ENCODE results near the gene CRTC2.

CRTC2 gene

DNA sequence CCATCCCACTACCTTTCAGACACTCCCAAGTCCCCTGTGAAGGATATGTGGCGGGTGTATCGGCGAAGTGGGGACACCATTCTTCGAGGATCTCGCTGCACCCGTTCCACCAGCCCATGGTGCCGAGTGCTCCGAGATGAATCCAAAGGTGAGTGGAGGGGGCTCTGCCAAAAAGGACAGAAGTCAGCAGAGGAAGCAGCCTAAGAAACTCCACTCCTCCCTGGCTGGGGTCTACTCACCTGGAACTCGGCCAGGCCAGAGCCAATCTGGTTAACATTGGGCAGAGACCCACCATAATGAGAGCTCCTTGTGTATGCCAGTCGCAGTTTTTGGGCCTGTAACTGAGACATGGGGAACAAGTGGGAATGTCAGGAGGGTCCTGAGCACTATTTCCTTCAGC, 3.6 kb downstream of the CRTC2 start:
- no peak overlapping the region for H3K27ac ChIP-seq
- no peak for DNase-seq (ENCODE audit: low read depth, low spot score)

DNA sequence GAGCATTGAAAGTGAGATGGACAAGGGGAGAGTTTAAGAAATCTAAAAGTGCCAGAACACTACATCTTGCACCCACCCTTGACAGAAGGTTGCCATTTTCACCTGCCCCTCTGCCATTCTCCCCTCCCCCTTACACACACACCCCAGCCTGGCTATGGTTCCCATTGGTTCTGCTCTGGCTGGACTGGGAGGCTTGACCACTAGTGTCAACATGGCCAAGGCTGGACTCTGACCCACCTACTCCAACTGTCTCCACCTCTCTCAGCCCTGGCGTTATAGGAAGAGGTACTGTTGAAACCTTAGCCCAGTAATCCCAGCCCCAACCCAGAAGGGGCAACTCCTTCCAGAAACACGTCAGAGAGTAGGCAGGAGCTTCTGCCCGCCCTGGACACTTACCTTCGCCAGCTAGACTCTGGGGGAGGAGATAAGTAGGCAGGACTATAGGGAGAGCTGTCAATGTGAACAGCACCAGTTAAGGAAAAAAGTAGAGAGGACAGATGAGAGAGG, 4.5 kb downstream of the CRTC2 start:
- DNase-seq (ENCODE audit: low read depth, low spot score), result no peak
- no peak overlapping the region for H3K27ac ChIP-seq

DNA sequence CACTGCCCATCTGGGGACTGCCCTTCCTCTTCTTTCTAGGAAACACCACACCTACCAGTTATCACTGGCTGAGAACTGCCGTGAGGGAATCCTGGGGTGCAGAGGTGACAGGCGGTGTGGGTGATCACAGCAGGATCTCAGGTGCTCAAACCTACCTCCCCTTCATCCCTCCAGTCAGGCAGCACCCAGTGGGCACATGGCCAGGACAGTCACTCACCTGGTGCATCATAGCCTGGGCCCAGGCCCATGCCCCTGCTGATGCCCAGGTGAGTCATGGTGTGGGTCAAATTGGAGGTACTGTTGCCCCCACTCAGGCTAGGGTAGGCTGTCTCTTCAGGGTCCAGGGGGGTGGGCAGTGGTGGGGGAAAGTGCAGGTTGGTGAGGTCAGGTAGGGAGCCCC, 6.6 kb downstream of the CRTC2 start:
- H3K27ac ChIP-seq, result no peak overlapping the region
- DNase-seq (ENCODE audit: low read depth, low spot score), result no peak

DNA sequence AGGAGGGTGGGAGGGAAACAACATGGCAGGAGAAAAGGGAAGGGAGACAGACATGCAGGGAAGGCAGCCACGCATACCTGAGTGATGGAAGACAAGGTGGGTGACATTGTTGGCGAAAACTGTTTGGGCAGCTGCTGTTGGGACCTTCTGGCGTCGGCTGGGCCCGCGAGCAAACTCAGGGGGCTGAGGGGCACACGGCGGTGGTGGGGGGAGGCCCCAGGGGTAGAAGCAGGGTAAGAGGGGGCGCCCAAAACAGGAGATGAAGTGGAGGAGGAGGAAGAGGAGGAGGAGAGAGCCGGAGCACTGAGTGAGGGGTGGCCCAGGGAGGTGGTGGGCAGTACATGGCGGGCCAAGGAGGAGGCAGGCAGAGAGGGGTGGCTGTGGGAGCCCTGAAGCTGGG, 7.2 kb downstream of the CRTC2 start:
- no peak overlapping the region for H3K27ac ChIP-seq
- DNase-seq (ENCODE audit: low read depth, low spot score), result no peak

DNA sequence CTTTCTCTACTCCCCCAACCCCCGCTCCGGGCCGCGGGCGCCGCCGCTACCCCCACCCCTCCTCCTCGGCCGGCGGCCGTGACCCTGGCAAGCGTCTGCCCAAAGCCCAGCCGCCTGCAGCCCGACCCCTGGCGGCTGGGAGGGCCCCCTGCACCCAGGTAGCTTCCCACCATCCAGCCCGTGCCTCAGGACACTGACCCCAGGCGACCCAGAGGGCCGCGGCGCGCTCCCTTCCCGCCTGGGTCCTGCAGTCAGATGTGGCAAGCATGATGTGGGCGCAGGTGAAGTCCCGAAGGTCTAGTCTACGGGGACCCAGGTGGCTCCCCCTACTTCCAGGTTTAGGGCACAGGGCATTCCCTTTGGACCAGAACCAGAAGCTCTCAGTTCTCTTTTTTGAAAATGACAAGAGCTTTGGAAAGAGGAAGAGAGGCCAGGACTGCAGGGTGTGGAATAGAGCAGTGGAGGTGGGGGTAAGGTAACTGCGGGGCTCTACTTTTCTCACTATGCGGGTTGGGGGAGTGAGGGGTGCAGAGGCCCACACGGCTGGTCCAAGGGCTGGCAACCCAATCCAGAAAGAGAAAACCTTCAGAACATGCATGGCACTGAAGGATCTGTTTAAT, 11.7 kb downstream of the CRTC2 start, which contains the start of gene DENND4B:
Gene DENND4B, minus strand, starts transcription at position 97 of the 620 bp plus-strand sequence. CDS start 2,344 bp downstream, outside the sequence.
- peak within 1 kb of the TSS; percentile 81 for H3K27ac ChIP-seq
- DNase-seq (ENCODE audit: low read depth, low spot score), result no peak

DNA sequence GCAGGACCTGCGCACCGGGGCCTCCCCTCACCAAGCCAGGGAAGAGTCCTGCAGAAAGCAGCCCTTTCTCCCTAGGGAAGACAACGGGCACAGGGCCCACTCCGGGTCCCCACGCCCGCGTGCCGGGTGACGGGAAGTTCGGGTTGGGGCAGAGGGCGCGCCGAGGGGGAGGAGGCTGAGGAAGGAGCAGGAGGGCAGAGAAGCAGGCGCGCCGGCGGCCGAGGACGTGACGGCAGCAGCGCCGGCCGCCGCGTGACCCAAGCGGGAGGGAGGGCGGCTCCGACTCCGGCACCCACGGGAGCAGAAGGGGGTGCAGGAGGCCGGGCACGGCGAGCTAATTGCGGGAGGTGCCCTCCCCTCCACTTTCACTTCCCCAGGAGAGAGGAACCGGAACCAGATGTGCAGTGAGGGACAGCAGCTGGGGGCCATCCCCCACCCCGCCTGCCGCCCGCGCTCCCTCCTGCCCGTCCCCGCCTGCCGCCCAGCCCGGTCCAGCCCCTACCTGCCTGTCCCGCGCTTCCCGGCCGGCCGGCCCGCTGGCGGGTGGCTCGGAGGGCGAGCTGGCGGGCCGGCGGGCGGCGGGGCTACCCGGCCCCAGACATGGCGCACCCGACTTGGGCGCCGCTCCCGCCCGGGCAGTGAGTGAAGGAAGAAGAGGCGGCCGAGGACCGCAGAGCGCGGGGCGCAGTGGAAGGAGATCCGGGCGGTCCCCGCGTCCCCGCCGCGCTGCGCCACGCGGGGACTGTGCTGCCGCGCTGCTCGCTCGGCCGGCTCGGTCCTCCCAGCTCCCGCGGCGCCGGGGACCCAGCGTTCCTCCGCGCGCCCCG, 12.4 kb downstream of the CRTC2 start:
- H3K27ac ChIP-seq, result peak overlapping the region; percentile 81
- DNase-seq (ENCODE audit: low read depth, low spot score), result no peak

DNA sequence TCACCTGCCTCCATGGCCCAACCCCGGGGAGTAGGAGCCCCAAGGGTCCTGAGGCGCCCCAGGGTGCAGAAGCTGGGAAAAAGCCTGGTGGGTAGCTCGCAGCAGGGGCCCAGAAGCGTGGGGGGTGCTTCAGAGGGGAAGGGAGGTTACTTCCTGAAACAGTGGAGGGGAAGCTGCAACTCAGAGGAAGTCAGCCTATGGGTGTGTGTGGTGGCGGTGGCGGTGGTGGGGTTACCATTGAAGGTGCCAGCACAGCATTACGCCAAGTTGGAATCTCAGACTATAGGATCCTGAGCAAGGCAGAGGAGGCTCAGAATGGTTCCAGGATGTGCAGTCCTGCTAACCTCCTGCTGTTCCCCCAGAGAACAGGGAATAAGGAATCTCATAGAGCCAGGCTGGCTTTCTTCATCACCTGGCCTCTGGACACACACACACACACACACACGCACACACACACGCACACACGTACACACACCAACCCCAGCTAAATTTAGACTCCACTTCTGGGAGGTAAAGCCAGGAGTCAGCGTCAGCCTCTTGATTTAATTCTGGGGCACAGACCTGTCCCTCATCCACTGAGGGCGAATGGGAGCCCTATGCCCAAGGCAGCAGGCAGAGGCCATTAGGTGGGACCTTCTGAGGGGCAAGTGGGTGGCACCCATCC, 13.1 kb downstream of the CRTC2 start:
- DNase-seq (ENCODE audit: low read depth, low spot score), result no peak
- peak overlapping the region; percentile 81 for H3K27ac ChIP-seq

DNA sequence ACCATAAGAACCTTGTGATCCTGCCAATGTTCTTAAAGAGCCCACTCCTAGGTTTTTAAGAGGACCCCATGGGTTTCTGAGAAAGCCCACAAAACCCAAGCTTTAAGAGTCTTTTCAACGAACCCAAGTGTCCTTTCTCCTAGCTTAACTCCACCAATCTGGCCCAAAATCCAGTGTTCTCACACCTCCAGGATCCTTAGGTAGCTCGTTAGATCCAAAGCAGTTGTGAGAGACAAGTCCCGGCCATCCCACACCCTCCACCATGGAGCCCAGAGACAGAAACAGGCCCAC, 13.6 kb downstream of the CRTC2 start:
- DNase-seq (ENCODE audit: low read depth, low spot score), result no peak
- peak overlapping the region; percentile 81 for H3K27ac ChIP-seq

DNA sequence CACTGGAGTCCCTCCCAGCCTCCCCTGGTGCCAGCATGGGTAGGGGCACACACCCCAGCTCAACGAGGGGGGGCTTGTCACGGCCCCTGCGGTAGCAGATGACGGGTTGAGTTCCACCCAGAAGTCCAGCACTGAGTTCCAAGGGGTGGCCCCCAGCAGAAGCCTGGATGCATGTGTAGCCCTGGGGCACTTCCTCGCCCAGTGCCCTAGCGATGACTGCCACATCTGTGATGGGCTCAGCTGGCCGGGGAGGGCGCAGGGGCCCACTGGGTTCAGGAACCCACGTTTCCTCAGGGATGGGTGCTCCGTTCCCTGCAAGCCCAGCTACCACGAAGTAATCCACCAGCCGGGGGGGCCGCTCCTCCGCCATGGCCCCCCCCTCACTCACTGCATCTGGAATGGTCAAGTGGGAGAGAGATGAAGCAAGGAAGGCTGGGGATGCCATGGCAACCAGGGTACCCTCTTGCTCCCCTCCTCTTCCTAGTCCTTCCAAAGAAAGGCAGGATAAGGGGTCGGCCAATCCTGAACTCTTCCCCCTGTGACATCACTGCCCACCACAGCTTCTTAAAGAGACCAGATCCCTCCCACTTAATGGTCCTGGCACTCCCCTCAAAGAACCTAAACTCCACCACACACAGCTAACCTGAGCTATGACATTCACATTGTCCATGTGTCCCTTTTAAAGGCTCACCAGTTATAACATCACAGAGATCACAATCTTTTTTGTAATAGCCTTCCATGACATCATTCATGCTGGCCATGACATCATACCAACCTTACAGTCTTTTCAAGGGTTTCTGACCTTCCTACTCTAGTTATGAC, 14.2 kb downstream of the CRTC2 start:
- no peak for DNase-seq (ENCODE audit: low read depth, low spot score)
- H3K27ac ChIP-seq, result no peak overlapping the region

DNA sequence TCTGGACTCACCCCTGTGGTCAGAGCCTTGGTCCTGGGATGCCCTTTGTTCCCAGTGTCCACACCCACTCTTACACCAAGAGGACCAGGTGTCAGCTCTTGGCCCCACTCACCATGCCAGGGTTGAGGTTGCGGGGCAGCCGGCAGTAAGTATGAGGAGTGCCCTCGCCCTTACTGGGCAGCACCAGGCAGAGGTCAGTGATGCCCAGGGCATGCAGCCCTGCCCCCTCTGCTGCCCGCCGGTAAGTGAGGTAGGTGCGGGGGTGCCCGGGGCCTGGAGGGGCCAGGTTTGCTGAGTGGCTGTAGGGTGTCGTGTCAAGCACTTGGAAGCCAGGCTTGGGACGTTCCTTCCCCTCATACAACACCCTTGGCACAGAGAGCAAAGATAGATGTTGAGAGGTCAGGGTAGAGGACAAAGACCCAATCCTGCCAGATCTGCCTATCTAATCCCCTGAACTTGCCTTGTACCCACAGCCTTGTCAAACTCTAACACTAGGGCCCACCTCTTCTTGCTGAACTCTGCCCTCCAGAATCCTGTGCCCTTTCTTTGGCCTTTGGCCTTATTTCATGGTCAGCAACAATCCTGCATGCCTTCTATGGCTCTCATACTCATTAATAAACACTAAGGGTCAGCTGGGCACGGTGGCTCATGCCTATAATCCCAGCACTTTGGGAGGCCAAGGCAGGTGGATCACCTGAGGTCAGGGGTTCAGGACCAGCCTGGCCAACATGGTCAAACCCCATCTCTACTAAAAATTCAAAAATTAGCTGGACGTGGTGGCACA, 15.5 kb downstream of the CRTC2 start:
- DNase-seq (ENCODE audit: low read depth, low spot score), result no peak
- no peak overlapping the region for H3K27ac ChIP-seq

DNA sequence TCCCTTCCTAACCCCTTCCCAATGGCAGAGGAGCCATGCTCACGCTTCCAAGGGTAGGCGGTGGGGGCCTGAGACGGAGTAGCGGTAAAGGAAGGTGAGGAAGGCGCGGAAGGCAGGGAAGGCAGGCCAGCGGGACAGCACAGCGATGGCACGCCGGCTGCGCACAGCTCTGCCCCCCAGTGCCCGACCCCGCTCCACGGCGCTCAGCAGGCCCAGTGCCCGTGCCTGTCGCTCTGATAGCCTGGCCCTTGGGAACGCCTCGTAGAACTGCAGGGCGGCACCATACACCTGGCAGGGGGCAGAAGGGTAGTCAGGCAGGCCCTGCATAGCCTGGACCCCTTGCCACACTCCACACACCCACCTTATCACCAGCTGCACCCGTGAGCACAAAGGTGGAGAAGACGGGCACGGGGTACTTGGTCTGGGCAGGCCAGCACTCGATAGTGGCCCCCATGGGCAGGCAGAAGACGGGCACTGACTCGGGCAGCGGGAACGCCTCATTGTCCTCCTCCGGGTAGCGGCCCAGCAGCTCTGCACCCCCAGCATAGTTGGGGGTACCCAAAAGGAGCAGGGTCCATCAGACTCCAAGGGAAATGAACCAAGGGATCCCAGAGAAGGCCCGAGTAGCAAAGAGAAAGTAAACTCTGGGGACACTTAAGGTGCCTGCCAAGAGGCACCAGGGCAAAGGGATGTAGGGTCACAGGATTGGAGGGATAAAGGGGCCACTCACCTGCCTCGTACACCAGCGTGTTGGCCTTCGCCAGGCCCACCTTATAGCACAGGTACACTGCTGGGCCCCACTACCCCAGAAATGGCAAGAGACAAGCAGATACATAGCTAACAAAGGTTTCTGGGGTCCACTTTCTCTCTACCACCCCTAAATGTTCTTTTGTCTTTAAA, 16.3 kb downstream of the CRTC2 start:
- no peak for DNase-seq (ENCODE audit: low read depth, low spot score)
- no peak overlapping the region for H3K27ac ChIP-seq

DNA sequence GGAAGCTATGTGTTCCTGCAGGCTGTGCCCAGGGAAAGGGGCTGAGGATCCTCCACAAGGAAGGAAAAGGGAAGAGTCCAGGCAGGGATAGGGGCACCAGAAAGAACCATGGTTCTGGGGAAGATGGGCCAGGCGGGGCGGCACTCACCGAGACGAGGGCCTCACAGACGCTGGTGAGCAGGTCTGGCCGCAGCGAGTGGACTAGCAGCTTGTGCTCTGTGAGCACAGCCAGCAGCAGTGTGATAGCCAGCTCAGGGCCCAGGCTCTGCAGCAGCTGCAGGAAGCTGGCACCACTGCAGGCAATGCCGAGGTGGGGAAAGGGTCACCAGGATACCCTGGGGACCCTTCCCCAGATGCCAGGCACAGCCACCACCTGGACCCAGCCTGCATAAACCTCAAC, 17.7 kb downstream of the CRTC2 start:
- no peak overlapping the region for H3K27ac ChIP-seq
- DNase-seq (ENCODE audit: low read depth, low spot score), result no peak

DNA sequence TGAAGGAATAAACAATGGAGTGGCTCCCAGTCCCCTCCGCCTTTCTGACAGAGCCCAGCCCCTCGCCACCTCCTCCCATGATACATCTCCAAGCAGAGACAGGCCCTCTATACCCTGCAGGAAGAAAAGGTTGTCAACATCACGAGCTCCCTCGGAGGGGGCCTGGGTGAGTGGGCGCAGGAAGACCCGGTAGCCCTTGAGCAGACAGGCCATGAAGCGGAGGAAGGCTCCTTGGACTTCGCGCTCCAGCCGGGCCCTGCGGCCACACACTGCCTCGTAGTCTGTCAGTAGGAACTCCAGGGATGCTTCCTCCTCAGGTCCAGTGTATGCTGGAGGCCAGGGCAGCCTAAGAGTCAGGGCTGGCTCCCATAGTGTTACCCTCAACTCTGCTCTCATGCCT, 18.9 kb downstream of the CRTC2 start:
- no peak overlapping the region for H3K27ac ChIP-seq
- no peak for DNase-seq (ENCODE audit: low read depth, low spot score)

DNA sequence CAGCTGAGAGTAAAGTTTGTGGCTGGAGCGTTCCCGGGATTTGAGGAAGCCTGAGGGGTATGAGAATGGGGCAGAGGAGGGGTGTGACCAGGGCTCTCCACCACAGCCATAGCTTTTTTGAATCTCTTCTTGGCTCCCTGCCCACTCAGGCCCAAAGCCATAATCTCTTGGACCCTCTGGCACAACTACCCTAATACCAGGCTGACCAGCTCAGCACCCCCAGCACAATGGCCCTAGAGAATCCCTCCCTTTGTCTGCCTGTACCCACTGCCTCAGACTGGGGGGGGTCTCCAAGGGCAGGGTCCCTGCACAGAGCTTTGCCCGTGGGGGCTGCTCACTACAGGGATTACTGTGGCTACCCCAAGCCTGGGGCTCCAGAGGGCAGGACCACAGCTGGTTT, 19.4 kb downstream of the CRTC2 start:
- H3K27ac ChIP-seq, result no peak overlapping the region
- no peak for DNase-seq (ENCODE audit: low read depth, low spot score)

DNA sequence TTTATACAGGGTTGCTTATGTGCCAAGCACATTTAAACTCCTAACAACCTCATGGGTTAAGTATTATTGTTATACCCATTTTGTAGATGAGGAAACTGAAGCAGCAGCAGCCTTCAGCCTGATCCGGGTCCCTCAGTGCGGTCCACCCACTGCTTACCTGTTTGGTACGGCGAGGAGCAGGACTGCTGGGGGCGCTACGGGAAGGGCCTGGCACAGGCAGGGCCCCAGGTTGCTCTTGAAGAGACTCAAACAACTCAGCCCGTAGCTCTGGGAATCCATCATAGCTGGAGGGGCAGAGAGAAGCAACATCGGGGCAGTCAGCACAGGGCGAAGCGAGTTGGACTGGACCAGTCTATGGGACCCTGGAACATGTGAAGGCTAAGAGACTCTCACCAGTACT, 21.1 kb downstream of the CRTC2 start:
- no peak overlapping the region for H3K27ac ChIP-seq
- no peak for DNase-seq (ENCODE audit: low read depth, low spot score)

DNA sequence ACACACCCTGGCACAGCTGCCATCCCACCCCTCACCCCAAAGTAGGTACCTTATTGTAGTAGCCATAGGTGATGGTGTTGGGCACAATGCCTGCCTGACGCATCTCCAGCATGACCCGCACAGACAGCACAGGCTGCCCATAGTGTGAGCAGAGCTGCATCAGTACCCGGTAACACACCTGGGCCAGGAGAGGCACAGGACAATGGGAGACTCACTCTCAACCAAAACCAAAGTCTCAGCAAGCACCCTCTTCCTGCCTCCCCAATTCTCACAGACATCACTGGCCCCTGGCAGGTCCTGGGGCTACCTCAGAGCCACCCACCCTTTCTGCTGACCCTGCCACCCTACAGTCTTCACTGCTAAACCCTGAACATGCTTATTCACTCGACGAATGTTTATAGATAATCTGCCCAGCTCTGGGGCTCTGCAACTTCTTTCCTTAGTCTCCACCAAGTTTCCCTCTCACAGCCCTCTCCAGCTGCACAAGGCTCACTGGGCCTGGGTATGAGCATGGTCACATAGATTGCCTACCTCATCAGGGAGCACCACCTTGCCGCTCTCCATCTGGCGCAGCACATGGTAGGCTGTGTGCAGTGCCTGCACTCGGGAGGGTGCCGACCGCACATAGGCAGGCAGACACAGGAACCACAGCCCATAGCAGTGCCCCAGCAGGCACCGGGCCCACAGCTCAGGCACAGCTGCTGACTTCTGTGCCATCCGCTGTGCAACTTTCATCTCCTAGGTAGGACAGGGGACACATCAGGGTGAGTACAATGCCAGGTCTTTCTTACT, 22.2 kb downstream of the CRTC2 start:
- no peak overlapping the region for H3K27ac ChIP-seq
- DNase-seq (ENCODE audit: low read depth, low spot score), result no peak

DNA sequence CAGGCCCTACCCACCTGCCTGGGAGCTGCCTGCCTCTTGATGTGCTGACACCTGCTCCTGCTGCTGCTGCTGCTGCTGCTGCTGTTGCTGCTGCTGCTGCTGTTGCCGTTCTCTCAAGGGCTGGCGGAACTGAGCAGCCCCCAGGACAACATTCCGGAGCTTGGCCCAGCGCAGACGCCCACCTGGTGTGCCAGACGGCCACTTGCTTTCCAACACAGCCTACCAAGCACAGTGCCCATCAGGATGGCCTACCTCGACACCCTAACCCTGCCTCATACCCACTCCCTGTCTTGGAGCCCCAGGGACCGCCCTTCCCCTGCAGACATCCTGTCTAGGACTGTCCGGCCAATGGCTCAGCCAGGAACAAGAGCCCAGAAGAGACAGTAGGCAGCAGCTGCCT, 23.7 kb downstream of the CRTC2 start:
- DNase-seq (ENCODE audit: low read depth, low spot score), result no peak
- no peak overlapping the region for H3K27ac ChIP-seq

DNA sequence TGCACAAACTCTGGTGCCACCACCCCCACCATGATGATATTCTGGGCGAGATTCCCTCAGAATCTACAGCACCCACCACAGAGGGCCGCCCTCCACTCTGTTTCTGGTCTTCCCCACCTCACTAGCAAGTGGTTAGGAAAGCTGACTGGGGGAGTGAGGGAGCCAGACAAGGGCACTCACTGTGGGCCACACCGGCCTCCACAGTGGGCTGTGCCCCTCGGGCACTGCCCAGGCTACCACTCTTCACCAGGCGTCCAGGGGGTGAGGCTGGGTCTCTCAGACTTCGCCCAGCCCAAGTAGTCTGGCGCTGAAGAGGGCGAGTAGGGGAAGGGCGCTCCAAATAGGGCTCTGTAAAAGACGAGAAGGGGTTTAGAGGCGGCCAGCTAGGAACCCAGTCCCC, 24.5 kb downstream of the CRTC2 start:
- DNase-seq (ENCODE audit: low read depth, low spot score), result no peak
- H3K27ac ChIP-seq, result no peak overlapping the region

Data from epithelial cell of prostate (primary cell).